HG03108 (cell line): ENCODE results near the gene ATG4C.
"Not testable (repeated sequence)": the region's sequence is repeated elsewhere in the genome, so short reads cannot be mapped to it uniquely, and the experiment has no call there.

ENCODE experiments used
- ATAC-seq: cut with Tn5 transposase; IDR thresholded peaks from one replicate; pipeline ENCODE4 v1.9.1; 2021; ENCODE audit warnings: moderate library complexity; ENCODE audit not compliant: unreplicated experiment

The ATG4C gene

DNA sequence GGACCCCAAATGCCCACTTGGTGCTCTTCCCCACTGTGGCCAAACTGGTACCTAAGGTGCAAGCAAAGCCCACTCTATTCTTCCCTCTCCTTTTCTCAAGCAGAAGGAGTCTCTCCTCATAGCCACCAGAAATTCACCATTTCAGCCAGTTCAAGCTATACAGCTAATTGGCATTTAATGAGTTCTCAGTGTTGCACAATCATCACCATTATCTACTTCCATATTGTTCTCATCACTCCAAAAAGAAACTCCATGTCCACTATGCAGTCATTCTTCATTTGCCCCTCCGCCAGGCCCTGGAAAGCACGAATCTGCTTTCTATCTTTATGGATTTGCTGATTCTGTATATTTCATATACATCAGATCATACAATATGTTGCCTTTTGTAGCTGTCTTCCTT is 9.9 kb upstream of the ATG4C start:
- ATAC-seq, result no peak

DNA sequence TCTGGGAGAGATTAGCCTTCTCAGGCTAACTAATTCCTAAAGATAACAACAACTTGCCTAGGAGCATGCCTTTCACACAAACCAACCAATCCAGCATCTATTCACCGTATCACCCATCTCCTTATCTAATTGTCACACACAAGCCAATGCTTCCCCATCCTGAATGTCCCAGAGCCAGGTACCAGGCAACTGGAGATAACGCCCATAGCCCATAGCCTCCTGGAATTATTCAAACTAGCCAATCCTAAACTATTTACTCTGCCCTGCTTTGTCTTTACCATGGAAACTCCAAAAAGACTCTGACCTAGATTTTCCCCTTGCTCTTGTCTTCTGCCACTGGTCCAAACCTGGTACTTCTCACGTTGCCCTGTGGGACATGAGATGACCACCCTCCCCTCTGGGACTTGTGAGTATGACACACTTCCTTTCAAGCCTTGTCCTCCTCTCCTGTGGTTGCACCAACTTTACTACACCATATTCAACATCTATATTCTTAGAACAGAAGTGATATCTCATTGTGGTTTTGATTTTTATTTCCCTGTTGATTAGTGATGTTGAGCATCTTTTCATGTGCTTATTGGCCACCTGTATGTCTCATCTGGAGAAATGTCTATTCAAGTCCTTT is 8.8 kb upstream of the ATG4C start:
- no peak for ATAC-seq

DNA sequence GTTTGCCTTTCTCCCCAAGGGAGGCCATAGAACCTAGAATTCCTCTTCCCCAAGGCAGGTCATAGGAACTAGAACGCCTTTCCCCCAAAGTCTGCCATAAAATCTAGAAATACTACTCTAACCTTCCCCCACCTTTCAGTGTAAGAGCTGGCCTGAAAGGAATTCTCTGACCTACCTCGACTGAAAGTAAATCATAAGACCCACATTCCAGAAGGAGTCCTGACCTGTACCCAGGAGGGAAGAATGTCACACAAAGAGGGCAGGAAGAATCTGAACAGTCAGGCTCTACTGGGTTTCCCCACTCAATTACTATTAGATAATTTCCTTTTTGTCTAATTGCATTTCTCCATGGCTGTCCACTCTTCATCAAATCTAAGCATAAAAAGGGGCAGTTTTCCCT is 5.7 kb upstream of the ATG4C start:
- ATAC-seq, result no peak

DNA sequence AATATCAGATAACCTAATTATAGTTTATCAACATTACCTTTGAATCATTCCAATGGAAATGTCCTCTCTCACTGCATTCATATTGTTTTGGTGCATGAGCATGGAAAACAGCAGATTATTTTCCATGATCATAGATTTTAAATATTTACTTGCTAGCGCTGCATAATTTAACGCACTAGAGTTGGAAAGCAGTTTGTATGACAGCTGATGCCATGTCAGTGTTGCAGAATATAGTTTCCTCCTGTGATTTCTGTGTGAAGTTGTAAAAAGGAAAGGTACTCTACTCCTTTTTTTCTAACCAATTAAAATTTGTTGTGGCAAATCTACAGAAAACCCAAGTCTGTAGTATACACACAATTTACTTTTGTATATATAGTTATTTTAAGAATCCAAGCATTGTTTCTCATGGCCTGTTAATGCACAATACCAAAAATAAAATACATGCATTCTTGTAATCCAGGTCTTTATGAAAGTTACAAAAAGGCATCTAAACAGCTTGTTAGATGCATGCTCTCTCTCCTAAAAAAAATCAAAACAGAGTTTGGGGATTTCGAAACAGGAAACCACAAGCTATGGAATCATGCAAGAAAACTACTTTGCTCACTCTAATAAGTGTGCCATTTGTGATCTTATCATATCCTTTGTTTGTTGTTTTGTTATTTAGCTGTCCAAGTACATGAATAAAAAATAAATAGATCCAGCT is 1.9 kb upstream of the ATG4C start:
- no peak for ATAC-seq

DNA sequence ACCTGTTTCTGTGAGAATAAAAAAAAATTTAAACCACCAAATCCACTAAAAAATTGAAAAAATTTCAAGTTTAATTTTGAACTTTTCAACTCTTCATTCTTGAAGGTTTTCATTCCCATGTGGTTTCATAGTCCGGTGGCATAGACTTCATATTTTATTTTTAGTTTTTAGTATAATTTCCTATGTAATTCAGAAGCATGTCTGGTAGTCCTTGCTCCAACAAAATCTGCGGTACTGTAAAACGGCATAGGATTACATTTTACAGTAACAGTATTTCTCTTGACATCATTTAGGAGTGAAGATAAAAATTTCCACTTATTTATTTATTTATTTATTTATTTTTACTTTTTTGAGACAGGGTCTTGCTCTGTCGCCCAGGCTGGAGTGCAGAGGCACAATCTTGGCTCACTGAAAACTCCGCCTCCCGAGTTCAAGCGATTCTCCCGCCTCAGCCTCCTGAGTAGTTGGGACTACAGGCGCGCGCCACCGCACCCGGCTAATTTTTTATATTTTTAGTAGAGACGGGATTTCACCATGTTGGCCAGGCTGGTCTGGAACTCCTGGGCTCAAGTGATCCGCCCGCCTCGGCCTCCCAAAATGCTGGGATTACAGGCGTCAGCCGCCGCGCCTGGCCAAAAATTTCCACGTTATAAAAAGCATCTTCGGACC is 1.3 kb upstream of the ATG4C start:
- ATAC-seq, result not testable (repeated sequence)

DNA sequence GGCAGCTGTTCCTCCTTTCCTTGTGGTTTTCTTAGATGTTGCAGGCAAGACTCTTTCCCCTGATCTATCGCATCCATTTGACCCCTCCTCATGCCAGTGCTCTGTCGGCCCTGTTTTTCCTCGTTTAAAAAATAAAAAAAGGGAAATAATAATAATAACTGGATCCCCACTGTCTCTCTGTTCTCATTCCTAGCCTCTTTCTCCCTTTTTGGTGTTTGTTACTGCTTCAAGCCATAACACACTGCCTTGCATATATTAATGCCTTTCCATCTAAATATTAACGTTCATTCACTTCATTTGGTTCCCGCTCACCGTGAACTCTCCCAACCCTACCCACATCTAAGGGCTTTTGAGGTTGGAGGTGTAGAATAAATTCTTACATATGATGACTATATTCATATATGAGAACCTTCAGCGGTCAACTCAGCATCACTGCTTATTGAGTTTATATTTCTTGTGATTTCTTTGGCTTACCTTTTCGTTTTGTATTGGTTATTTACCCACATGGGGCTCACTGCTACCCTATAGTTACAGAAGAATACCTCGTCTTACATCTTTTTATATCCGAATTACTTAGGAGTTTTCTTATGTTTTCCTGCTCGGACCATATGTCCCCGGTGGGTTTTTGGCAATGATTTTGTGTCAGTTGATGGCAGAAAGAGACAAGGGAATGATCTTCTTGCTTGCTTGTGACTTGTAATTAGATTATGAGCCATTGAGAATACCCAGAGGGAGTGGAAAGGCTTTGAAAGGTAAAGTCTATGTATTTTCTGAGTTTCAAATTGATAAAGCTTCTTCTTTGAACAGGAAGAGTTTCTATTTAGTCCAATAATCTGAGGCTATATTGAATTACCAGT is 805 bp downstream of the ATG4C start:
- peak; percentile 8 for ATAC-seq

DNA sequence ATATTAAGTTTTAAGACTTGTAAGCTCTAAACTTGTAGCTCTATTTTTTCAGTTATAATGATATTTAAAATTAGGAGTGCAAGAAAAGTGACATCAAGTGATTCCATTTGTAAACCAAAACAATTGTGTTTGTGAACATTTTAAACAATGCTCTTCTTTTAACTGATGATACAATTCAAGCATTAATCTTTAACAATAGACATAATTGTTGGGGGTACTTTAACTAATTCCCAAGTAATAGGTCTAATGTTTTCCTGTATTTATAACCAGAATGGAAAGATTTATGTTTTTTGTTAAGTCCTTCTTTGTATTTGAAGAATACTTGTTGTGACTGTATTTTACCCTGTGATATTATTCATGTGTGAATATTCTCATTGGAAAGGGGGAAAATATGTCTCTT is 6.8 kb downstream of the ATG4C start:
- no peak for ATAC-seq

DNA sequence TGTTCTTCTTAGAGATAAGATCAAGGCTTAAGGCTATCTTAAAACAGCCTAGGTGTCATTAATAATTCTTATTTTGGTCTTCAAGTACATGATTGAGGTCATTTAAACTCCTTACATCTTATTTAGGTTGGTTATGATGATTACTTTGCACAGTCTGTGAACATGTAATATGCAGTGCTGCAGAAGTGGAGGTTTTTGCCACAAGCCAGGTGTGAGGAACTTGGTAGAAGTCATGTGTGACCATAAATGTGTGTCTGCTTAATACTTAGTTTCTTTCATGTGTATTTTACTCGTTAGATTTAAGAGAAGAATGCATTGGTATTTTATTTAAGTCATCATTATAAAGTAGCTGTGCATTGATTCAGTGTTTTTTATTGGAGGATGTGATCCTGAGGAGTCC is 10.1 kb downstream of the ATG4C start:
- no peak for ATAC-seq

DNA sequence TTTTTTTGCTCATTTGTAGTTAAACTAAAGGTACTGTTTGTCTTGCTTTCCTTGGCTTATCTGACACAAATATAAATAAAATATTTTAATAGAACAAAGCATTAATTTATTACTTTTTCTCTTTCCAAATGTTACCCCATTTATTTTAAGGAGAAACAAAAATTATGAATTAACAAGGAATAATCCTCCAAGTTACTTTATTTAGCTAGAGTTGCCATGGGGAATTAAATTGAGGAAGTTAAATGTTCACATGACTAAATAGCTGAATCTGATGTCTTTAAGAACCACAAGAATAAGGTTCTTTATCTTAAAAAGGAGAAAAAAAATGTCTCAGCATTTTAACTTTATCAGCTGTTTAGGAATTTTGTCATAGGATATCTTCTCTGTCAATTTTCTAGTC is 12.3 kb downstream of the ATG4C start:
- ATAC-seq, result no peak

DNA sequence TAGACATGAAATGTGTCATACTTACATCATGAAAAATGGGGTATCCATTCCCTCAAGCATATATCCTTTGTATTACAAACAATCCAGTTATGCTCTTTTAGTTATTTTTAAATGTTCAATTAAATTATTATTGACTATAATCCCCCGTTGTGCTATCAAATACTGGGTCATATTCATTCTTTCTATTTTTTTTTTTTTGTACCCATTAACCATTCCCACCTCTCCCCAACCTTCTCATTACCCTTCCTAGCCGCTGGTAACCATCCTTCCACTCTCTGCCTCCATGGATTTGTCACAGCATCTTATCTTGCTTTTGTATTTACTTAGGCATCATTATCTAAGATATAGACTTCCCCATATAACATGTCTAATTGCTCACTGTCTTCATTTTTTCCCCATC is 15.8 kb downstream of the ATG4C start:
- ATAC-seq, result no peak

DNA sequence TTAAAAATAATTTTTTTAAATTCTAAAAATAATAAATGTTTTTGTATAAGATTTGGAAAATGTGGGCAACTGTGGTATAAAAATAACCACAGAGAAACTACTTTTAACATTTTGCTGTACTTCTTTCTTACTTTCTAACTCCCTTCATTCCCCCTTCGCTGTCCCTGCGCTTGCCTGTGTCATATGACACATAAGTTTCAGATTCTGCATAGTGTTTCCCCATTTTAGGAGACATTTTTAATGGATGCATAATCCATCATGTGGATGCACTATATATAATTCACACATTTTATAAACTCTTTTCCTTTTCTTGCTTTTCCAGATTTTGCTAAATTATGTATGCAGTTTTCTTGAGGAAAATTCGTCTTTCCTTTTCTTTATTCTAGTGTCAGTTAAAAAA is 16.3 kb downstream of the ATG4C start:
- ATAC-seq, result no peak

DNA sequence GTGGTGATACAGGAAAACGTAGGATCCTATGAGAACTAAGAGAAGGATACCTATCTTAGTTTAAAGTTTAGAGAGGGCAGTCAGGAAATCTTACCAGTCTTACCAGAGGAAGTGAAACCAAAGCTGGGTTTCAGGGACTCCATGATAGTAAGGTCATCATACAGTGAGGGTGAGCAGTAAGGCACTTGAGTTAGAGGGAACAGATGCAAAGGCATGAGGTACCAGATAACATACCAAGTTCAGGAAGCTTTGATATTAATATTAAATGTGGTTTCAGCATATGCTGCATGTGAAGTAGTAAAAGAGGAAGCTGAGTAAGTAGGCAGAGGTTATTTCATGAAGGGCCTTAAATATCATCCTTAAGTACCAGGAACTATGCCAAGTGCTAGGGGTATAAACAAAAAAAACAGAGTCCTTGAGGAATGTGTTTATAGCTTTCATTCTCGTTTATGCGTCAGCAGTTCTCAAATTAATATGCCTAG is 16.9 kb downstream of the ATG4C start:
- ATAC-seq, result peak; percentile 99

DNA sequence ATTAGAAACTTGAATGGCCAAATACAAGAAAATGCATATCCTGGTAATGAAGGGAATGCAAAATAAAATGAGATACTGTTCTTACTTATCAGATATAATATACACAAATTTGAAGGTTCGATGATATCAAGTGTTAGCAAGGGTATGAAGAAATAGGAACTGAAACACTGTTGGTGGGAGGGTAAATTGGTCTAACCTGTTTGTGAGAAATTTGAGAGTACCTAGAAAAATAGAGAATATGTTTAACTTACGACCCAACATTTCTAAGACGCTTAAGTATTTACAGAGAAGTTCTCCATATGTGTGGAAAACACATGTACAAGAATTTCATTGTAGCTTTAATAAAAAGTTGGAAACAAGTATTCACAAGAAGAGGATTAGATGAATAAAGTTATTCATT is 25.9 kb downstream of the ATG4C start:
- ATAC-seq, result no peak

DNA sequence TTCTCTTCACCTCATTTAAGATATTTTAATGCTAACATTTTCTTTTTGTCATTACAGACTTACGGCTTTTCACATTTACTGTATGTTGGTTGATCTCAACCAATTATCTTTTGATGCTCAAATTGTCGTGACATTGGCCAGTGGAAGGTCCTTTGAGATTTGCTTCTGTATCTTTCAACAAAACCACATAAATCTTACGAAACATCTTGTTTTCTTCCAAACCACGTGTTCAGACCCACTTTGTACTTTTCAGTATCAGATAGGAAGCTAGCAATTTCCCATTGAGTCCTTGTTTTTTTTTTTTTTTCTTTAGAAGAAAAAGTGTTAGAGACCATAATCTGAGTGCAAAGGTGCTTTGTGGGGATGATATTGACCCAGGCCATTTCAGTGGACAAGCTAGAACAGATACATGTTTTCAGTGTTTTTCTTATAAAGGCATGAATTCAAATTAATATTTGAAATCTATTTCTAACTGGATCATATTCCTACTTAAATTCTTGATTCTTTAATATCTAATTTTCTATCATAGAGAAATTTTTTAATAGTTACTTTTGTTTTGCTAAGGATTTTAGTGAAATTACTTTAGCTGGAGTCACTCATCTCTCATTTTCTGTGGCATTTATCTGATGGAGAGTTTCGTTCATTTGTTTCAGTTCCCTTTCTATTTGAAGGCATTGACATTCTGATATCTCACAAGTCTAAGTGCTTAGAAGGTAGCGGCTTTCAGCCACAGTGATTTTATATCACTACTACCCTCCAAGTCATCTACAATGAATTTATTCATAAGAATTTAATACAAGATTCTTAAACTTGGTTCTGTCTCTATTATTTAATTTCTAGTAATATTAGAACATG is 26.7 kb downstream of the ATG4C start:
- ATAC-seq, result peak; percentile 94

DNA sequence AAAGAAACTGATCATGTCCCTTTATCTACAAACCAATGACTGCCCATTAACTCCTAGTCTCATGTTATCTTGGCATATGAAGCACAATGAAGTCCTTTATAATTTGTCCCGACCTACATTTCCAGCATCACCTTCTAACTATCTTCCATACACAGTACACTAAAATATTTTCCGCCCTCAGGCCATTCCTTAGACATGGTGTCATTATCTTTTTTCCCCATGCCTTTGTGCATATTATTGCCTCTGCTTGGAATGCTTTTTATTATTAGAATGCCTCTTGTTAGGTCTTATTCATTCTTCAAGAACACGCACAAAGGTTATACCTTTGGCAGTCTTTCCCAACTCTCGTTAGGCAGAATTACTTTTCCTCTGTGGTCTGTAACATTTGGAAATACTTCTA is 39.6 kb downstream of the ATG4C start:
- ATAC-seq, result no peak

DNA sequence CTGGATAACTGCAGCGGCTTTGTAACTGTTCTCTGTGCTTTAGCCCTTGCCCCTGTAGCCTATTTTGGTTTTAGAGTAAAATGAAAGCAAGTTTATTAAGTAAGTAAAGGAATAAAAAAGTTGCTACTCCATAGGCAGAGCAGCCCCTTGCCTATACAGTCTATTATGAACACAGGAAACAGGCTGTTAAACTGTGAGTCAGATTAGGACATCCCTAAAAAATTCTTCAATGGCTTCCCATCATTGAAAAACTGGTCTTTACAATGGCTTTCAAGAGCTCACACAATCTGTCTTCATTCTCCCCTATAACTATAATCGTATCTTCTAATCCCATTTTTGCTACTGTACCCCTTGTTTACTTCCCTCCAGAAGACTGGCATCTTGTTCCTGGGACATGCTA is 43.0 kb downstream of the ATG4C start:
- ATAC-seq, result no peak

DNA sequence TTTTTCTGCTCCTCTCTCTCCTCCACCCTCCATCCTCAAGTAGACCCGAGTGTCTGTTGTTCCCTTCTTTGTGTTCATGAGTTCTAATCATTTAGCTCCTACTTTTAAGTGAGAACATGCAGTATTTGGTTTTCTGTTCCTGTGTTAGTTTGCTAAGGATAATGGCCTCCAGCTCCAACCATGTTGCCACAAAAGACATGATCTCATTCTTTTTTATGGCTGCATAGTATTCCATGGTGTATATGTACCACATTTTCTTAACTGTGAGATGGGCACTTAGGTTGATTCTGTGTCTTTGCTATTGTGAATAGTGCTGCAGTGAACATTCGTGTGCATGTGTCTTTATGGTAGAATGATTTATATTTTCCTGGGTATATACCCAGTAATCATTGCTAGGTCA is 43.9 kb downstream of the ATG4C start:
- ATAC-seq, result not testable (repeated sequence)

DNA sequence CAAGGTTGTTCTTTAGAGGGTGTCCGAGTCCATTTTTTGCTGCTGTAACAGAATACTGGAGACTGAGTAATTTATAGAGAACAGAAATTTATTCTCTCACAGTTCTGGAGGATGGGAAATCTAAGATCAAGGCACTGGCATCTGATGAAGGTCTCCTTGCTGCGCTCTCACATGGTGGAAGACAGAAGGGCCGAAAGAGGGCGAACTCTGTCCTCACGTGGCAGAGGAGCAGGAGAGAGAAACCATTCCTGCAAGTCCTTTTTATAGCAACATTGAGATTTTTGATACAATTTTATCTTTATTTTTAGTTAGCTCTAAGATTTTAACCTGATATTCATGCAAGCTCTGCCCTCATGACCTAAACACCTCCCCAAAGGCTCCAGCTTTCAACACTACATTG is 48.3 kb downstream of the ATG4C start:
- no peak for ATAC-seq

DNA sequence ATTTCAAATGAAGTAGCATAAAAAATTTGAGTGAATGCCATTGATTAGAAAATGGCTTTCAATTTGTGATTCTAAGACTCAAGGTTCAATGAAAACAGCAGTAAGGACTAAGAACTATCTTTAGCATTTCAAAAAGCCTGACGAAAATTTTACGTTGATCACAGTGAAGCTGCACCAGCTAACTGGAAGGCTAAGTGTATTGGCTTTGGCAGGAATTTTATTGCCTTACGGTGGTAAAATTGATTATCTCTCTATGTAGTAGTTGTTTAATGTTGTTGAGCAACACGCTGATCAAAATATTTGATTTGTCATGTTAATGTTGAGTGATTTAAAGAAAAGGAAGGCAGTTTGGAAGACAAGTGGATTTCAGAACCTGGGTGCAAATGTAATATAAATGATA is 49.6 kb downstream of the ATG4C start:
- no peak for ATAC-seq

DNA sequence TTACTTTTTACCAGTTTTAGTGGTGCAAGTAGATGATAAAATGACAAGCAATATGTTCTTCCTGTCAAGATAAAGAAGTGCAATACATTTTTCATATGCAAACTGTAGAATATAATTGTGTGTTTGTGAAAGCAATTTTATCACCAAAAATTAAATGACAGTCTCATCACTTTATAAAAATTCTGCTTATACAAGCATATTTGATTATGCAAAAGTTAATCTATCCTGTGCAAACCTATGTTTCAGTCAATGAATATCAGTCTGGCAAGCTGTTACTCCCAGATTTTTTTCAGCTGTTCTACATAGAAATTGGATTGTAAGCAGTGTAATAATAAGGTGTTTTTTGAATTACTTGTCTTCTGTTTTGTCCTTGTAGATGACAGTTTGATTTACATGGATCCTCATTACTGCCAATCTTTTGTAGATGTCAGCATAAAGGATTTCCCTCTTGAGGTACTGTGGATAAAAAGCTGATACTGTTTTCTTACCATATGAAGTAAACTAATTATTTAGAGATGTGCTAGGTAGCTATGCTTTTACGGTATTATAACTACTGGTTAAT is 50.5 kb downstream of the ATG4C start:
- no peak for ATAC-seq
